ENCODE measurements around the gene AMOTL1.

- no peak for TF ChIP-seq CTCF (conservative IDR thresholded peaks at IDR 0.05; ENCODE audit: low read depth, low read length)
- TF ChIP-seq EZH2phosphoT487 (IDR thresholded peaks at IDR 0.05; ENCODE audit: borderline replicate concordance, low read length), result no peak
These were observed 142.1 kb downstream of the AMOTL1 start for GRCh38 chr11:94910270-94910669.
